SK-N-SH (cell line): ENCODE measurements around the gene SMS.

Experiments used
- EP300 ChIP-seq, 2 experiments: IDR thresholded peaks; 2 replicates each; pipeline versions ENCODE4 v1.4.0 to v1.6.1; 2012; ENCODE audit warnings: borderline replicate concordance in 1 of 2, low read depth in 1 of 2, low read length in 1 of 2
- FOXM1 ChIP-seq: IDR thresholded peaks from 2 replicates; pipeline ENCODE4 v1.4.0; 2012; ENCODE audit warnings: low read depth, mild to moderate bottlenecking
- SMC3 ChIP-seq: IDR thresholded peaks from 2 replicates; pipeline ENCODE4 v1.6.1; 2012; ENCODE audit warnings: low read depth, low read length, improper control_type of control experiment
- TF ChIP-seq, protein P1 (sequence below): fragments of 200-600 bp; sonication (generic); IDR thresholded peaks from 2 replicates; pipeline ENCODE4 v1.6.1; 2017; ENCODE audit warnings: antibody characterized with exemption, mild to moderate bottlenecking, moderate library complexity
- TF ChIP-seq, protein P2 (sequence below): IDR thresholded peaks from 2 replicates; pipeline ENCODE4 v1.4.0; 2012; ENCODE audit warnings: low read depth, borderline replicate concordance
- TF ChIP-seq, protein P3 (sequence below): IDR thresholded peaks from 2 replicates; pipeline ENCODE4 v1.6.1; 2012; ENCODE audit warnings: mild to moderate bottlenecking, low read depth, low read length, moderate library complexity

DNA sequence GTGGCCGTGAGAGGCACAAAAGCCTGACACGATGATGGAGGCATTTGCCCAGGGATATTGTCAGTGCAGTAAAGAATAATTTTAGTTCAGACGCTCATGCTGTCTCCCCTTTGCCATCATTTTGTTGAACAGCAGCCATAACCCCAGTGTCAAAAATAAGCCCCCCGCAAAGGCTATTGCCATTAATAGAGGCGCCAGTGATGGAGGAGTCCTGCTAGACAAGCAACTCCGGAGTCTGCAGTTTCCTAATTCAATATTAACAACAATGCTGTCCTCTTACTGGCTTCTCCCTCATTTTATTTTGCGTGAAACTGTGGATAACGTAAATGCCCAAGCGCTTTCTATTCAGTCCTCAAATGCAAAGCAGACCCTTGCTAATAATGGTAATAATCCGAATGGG lies 603 bp upstream of the SMS start:
- no peak for TF ChIP-seq EP300 (IDR thresholded peaks at IDR 0.05; ENCODE audit: borderline replicate concordance in 1 of 2, low read depth in 1 of 2, low read length in 1 of 2)
- TF ChIP-seq, protein P1, sequence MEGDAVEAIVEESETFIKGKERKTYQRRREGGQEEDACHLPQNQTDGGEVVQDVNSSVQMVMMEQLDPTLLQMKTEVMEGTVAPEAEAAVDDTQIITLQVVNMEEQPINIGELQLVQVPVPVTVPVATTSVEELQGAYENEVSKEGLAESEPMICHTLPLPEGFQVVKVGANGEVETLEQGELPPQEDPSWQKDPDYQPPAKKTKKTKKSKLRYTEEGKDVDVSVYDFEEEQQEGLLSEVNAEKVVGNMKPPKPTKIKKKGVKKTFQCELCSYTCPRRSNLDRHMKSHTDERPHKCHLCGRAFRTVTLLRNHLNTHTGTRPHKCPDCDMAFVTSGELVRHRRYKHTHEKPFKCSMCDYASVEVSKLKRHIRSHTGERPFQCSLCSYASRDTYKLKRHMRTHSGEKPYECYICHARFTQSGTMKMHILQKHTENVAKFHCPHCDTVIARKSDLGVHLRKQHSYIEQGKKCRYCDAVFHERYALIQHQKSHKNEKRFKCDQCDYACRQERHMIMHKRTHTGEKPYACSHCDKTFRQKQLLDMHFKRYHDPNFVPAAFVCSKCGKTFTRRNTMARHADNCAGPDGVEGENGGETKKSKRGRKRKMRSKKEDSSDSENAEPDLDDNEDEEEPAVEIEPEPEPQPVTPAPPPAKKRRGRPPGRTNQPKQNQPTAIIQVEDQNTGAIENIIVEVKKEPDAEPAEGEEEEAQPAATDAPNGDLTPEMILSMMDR: no peak
- TF ChIP-seq, protein P2, sequence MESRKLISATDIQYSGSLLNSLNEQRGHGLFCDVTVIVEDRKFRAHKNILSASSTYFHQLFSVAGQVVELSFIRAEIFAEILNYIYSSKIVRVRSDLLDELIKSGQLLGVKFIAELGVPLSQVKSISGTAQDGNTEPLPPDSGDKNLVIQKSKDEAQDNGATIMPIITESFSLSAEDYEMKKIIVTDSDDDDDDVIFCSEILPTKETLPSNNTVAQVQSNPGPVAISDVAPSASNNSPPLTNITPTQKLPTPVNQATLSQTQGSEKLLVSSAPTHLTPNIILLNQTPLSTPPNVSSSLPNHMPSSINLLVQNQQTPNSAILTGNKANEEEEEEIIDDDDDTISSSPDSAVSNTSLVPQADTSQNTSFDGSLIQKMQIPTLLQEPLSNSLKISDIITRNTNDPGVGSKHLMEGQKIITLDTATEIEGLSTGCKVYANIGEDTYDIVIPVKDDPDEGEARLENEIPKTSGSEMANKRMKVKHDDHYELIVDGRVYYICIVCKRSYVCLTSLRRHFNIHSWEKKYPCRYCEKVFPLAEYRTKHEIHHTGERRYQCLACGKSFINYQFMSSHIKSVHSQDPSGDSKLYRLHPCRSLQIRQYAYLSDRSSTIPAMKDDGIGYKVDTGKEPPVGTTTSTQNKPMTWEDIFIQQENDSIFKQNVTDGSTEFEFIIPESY: no peak
- no peak for TF ChIP-seq SMC3
- TF ChIP-seq, protein P3, sequence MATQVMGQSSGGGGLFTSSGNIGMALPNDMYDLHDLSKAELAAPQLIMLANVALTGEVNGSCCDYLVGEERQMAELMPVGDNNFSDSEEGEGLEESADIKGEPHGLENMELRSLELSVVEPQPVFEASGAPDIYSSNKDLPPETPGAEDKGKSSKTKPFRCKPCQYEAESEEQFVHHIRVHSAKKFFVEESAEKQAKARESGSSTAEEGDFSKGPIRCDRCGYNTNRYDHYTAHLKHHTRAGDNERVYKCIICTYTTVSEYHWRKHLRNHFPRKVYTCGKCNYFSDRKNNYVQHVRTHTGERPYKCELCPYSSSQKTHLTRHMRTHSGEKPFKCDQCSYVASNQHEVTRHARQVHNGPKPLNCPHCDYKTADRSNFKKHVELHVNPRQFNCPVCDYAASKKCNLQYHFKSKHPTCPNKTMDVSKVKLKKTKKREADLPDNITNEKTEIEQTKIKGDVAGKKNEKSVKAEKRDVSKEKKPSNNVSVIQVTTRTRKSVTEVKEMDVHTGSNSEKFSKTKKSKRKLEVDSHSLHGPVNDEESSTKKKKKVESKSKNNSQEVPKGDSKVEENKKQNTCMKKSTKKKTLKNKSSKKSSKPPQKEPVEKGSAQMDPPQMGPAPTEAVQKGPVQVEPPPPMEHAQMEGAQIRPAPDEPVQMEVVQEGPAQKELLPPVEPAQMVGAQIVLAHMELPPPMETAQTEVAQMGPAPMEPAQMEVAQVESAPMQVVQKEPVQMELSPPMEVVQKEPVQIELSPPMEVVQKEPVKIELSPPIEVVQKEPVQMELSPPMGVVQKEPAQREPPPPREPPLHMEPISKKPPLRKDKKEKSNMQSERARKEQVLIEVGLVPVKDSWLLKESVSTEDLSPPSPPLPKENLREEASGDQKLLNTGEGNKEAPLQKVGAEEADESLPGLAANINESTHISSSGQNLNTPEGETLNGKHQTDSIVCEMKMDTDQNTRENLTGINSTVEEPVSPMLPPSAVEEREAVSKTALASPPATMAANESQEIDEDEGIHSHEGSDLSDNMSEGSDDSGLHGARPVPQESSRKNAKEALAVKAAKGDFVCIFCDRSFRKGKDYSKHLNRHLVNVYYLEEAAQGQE: no peak
- no peak for TF ChIP-seq FOXM1
